ENCODE data around the gene LMNA. TPM values are rescaled to one million over a fixed set of nuclear protein-coding genes. Genes with fewer than 3 reads are reported as not detected.

The LMNA gene
- total RNA-seq, 1 experiment from 2014 or later, result 1,568 TPM

DNA sequence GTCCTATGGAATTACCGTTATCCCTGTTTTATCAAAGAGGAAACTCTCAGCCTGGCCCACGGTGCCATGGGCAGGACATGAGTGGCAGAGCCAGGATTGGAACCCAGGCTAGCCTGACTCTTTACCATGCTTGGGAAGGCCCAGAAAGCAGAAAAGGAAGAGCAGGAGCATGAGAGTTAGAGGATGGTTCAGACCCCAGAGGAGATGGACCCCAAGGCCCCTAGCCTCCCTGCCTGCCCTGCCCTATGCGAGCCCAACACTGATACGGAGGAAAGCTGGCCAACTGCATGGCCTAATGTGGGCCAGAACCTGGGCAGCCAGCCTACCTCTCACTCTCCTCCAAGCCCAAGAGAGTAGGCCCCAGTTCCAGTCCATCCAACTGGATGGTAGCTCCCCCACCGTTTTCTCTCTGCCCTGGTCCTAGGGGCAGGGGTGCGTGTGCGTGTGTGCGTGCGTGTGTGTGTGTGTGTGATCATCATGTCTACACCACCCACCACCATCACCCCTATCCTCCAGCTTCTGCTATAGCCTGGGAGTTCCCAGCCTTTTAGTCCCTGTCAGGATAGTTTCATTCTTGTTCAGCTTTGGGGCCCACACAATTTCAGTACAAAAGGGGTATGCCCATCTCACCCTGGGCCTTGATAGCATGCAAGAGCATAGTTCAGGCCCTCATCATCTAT is 16.9 kb upstream of the LMNA start:
- DNase-seq, result no peak
- Histone ChIP-seq H3K36me3 (no peaks in the 10 kb centered on the region; the same call in 1 of the 2 replicates), H3K27me3 (no peaks in the 10 kb centered on the region), H3K4me3 (no peak overlapping the region), H3K9me3 (no peaks in the 10 kb centered on the region)

GRCh38 chr1:156098784-156099183 is 15.7 kb upstream of the LMNA start:
- no peaks in the 10 kb centered on the region; the same call in 1 of the 2 replicates for H3K36me3 ChIP-seq
- no peaks in the 10 kb centered on the region for H3K9me3 ChIP-seq
- no peak overlapping the region for H3K4me3 ChIP-seq
- H3K27me3 ChIP-seq, result no peaks in the 10 kb centered on the region
- DNase-seq, result no peak

- H3K27me3 ChIP-seq, result no peaks in the 10 kb centered on the region
- H3K4me3 ChIP-seq, result no peak overlapping the region
- no peaks in the 10 kb centered on the region; the same call in 1 of the 2 replicates for H3K36me3 ChIP-seq
- H3K9me3 ChIP-seq, result no peaks in the 10 kb centered on the region
- DNase-seq, result no peak
Measured at GRCh38 chr1:156099282-156099681, 15.2 kb upstream of the LMNA start.

DNA sequence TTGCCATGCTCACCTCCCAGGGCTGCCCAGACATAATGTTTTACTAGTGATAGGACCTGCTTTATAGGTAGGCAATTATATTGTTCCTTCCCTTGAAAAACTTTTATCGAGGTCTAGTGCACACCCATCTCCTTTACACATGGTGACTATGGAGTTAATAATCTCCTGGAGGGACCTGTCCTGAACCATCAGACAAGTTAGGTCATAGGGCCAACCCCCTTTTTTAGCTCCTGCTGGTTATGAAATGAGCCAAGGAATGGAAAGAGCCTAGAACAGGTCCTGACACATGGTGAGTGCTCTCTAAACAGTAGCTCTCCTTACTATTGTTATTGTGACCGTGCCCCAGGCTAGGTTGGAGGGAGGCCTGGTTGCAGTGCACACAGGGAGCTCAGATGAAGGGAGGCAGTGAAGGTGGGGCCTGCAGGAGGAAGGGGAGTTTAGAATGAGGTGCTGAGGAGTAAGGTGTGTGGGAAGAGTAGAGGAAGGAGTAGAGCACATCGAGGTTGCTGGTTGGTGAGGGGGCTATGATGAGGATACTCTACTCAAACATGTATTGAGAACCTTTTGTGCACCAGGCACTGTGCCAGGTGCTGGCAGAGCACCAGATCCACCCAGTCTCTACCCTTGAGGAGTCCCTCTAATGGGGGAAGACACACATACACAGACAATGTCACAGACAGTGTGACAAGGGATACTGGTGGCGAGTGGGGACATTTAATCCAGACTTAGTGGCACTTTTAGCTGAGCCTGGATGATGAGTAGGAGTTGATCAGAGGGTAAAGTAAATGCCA is 14.1 kb upstream of the LMNA start:
- no peaks in the 10 kb centered on the region for H3K27me3 ChIP-seq
- H3K4me3 ChIP-seq, result no peak overlapping the region
- H3K36me3 ChIP-seq, result no peaks in the 10 kb centered on the region; the same call in 1 of the 2 replicates
- no peak for DNase-seq
- no peaks in the 10 kb centered on the region for H3K9me3 ChIP-seq

DNA sequence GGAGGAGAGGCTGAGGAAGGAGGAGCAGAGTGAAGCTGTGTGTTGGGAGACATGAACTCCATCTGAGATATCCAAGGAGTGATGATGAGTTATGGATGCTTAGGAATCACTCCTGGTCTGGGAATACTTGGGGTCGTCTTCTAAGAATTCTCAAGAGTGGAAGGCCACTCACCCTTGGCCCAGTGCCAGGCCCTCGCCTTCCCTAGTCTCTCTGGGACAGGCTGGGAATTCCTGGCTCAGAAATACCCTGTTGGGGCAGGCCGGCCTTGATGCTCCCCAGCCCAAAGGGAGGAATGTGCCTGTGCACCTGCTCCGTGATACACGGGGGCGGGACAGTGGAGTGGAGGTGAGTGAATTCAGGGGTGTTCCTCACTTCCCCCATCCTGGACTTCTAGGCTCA is 12.6 kb upstream of the LMNA start:
- Histone ChIP-seq H3K9me3 (no peaks in the 10 kb centered on the region), H3K36me3 (no peaks in the 10 kb centered on the region; the same call in 1 of the 2 replicates), H3K27me3 (no peaks in the 10 kb centered on the region), H3K4me3 (no peak overlapping the region)
- no peak for DNase-seq

GRCh38 chr1:156102633-156103511 is 11.6 kb upstream of the LMNA start:
- no peaks in the 10 kb centered on the region for H3K27me3 ChIP-seq
- no peaks in the 10 kb centered on the region for H3K36me3 ChIP-seq
- H3K9me3 ChIP-seq, result no peaks in the 10 kb centered on the region
- H3K4me3 ChIP-seq, result no peak overlapping the region
- DNase-seq, result peak; percentile 75

DNA sequence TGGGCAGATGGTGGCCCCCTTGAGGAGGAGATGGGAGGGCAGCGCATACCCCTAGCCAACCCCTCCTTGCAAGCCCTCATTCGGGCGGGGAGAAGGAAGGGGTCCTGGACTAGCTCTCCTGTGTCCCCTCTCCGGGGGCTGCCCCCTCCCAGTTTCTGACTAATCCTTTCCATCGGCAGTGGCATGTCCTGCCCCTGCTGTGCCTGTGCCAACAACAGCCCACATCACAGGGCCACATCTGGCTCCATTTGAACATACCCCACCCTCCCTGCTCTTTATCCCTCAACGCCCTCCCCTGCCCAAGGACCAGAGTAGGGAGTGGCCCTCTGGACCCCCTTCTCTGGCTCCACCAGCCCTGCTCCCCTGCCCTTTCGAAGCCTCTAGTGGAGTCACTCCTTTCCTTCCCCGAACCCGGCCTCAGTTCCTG is 11.0 kb upstream of the LMNA start:
- peak; percentile 88 for DNase-seq
- no peaks in the 10 kb centered on the region for H3K9me3 ChIP-seq
- H3K4me3 ChIP-seq, result peak overlapping the region; percentile 13
- H3K36me3 ChIP-seq, result no peaks in the 10 kb centered on the region
- no peaks in the 10 kb centered on the region for H3K27me3 ChIP-seq

DNA sequence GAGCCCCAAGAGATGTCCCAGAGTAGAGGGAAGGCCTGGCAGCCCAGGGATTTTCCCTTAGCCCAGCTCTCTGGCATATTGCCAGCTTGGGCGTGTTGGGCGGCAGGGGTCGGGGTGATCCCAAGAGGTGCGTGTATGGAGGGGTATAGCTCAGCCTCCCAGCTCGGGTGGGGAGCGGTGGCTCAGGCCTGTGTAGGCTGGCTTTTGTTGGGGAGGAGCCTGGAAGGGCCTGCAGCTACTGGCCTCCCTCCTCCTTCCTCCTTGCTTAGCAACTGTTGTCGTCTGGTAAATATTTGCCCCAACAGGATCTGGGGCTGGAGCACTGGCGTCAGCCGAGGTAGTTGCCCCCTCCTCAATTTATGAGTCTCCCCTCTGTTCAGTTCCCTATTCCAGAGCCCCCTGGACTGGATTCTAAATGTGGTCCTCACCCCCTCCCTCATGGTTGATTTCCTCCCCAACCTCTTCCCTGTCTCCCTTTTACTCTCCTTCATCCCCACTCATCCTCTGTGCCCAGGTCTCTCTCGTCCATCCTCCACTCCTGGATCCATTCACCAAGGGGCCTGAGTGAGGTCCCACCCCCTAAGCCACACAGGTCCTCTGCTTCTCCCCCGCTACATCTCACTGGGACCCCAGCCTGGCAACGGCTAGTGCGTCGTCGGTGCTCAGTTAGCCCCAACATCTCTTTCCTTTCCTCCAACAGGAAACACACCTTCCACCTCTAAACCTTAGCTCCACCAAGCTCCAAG is 10.3 kb upstream of the LMNA start:
- DNase-seq, result peak; percentile 98
- H3K27me3 ChIP-seq, result no peaks in the 10 kb centered on the region
- peak overlapping the region; percentile 13 for H3K4me3 ChIP-seq
- H3K9me3 ChIP-seq, result no peaks in the 10 kb centered on the region
- no peaks in the 10 kb centered on the region for H3K36me3 ChIP-seq

DNA sequence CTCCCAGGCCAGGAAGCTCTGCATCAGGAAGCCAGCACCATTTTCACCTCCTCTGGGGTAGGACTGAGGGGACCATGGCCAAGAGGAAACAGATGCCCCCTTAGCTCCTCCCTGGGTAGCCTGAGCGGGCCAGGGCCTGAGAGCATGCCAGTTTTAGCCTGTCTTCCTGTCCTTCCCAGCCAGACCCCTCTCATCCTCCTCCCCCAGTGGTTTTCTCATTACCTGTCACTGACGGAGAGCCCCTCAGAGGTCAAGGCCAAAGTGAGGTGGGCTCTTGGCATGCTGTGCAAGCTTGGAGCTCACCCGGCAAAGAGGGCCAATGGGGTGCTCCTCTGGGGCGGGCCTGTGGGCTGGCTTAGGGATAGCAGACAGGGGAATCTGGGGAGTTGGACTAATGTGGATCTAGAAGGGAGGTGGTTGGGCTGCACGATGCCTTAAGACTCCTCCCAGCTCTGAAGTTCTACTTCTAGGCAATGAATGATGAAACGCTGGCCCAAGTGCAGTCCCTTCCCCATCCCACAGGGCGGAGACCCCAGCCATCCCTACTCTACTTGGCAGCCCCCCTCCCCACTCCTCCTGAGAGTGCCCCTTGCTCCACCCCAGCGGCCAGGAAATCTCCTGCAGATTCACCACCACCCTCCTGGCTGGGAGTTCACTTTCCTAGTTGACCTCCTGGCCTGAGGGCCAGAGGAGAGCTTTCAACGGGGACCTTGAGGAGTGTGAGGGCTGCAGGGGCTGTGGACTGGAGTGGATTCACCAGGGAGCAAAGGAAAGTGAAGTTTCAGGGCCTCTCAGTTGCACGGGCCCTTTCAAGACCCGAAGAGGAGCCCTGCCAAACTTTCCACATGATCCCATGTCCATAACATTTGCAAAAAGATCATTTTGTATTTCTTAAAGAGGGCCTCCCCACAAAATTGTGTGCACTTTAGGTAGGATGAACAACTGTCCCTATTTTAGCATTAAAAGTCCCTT is 9.4 kb upstream of the LMNA start:
- Histone ChIP-seq H3K9me3 (no peaks in the 10 kb centered on the region), H3K4me3 (peak overlapping the region; percentile 33; the same call in 1 of the 2 replicates), H3K27me3 (no peaks in the 10 kb centered on the region), H3K36me3 (no peaks in the 10 kb centered on the region)
- peak; percentile 84 for DNase-seq

- Histone ChIP-seq H3K36me3 (no peaks in the 10 kb centered on the region), H3K27me3 (no peaks in the 10 kb centered on the region), H3K9me3 (no peaks in the 10 kb centered on the region), H3K4me3 (peak overlapping the region; percentile 21)
- peak; percentile 50 for DNase-seq
Measured at GRCh38 chr1:156106624-156107488, 7.7 kb upstream of the LMNA start.

DNA sequence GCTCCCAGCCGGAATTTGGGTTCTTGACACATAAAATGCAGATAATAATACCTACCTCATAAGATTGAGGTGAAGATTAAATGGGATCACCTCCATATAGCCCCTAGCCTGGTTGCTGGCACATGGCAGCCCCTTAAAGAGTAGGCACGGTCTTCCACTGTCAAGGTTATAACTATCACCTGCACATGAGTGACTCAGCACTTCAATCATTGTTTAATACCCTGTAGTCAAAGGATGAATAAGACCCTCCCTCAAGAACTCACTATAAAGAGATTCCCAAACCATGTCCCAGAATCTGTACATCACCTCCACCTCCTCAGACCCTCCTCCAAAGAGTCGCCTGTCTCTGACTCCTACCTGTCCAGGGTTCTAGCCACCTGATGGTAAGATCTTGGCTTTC is 6.5 kb upstream of the LMNA start:
- Histone ChIP-seq H3K36me3 (no peaks in the 10 kb centered on the region), H3K9me3 (no peaks in the 10 kb centered on the region), H3K4me3 (no peak overlapping the region), H3K27me3 (no peaks in the 10 kb centered on the region)
- no peak for DNase-seq

GRCh38 chr1:156108664-156109241 is 5.8 kb upstream of the LMNA start:
- no peaks in the 10 kb centered on the region for H3K9me3 ChIP-seq
- H3K27me3 ChIP-seq, result no peaks in the 10 kb centered on the region
- H3K36me3 ChIP-seq, result no peaks in the 10 kb centered on the region
- H3K4me3 ChIP-seq, result no peak overlapping the region
- no peak for DNase-seq

- no peak for DNase-seq
- Histone ChIP-seq H3K9me3 (no peaks in the 10 kb centered on the region), H3K27me3 (no peaks in the 10 kb centered on the region), H3K4me3 (no peak overlapping the region), H3K36me3 (peaks cover 6% of the 10 kb centered on the region)
Measured at GRCh38 chr1:156110252-156110651, 4.3 kb upstream of the LMNA start.

DNA sequence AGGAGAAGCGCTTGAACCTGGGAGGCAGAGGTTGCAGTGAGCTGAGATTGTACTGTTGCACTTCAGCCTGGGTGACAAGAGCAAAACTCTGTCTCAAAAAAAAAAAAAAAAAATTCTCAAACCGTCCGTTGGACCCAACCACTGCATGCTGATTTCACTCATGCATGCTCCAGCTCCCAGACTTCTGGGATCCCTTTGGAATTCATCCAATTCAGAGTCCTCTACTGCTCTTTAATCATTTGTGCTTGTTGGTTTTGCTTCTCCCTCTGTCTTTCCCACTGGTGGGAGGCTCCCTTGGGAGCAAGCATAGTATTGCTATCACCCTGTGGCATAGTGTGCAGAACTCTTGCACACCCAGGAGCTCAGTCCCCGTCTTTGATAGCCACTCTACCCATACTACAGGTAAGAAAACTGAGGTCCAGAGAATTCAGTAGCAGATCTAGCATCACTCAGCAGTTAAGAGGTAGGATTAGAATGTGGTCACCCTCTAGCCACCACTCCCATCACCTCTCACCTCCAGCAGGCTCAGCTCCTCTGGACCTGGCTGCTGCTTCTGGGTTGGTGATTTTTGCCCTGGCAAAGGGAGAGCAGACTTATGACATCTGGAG is 3.1 kb upstream of the LMNA start:
- Histone ChIP-seq H3K27me3 (no peaks in the 10 kb centered on the region), H3K9me3 (peaks cover 2% of the 10 kb centered on the region; the same call in 1 of the 2 replicates), H3K4me3 (no peak overlapping the region), H3K36me3 (peaks cover 17% of the 10 kb centered on the region)
- no peak for DNase-seq

All from MG63 (cell line).